NCI-H526 (cell line): ENCODE results near the gene KIAA0232.
A peak's percentile ranks its signal among the peaks of the same experiment; 100 is the strongest.

Source experiments
- DNase-seq, 2 experiments: peaks; one replicate each; lab custom pipeline; 2025; lab: John Stamatoyannopoulos, UW

Gene KIAA0232

DNA sequence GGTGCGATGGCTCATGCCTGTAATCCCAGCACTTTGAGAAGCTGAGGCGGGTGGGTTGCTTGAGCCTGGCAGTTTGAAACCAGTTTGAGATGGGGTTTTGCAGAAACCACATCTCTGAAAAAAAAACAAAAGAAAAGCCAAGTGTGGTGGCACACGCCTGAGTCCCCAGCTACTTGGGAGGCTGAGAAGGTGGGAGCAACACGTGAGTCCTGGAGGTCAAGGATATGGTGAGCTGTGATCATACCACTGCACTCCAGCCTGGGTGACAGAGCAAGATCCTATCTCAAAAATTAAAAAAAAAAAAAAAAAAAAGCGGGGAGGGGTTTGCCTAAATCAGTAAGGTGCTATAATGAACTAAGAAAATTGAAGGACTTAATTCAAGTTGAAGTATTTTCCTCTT is 68.9 kb downstream of the KIAA0232 start:
- no peak for DNase-seq

DNA sequence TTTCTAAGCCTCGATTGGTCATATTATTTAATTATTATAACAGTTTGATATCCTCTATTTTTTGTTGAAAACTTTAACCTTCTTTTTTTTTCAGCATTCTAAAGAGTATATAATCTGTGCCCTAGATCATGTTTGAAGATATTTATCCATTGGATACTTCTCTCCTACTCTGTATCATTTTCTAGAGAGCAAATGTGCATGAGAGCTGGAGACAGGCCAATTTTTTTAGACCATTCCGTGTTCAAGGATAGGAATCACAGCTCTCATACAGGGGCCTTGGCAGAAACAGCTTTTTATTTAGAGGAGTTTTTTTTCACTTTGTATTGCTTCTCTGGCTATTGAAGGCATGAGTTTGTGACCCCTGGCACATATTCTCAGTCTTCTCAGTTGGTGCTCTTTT is 69.4 kb downstream of the KIAA0232 start:
- no peak for DNase-seq

DNA sequence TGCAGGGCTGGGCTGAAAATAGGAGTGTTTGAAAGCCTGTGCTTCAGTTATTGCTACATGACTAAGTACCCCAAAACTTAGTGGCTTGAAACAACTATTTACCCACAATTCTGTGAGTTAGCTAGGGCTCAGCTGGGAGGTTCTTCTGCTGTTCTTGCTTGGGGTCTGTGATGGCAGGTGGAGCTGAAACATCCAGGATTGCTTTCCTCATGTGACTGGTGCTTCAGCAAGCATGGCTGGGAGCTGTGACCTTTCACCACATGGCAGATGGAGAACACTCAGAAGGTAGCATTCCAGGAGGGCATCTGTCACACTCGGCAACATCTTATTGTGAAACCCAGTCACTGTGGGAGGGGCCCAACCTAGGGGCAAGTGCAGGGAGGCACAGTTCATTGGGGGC is 70.1 kb downstream of the KIAA0232 start:
- DNase-seq = no peak

DNA sequence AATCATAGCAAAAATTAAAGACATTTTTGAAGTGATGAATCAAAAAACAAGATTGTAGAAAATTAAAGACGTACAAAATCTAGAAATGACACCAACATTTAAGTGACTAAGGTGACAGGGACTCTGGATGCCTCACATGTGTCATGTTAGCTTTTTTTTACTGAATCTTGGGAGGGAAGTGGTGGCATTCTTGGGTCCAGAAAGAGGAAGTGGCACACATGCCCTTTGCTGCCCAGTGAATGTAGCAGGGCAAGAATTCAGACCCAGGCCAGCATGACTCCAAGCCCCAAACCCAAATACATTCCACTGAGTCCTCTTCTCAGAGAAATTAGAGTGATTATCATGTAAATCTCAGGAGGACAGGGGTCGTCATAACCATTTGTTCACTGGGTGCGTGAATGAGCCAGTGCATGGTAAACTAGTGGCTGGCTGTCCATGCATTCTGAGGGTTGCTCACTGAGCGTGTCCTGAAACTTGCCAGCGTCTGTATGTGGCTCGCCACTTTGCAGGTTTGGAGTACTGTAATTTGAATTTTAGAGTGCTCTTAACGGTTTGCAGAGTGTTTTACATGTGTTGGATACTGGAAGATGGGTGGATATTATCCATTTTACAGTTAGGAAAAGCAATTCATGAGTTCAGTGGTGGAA is 71.7 kb downstream of the KIAA0232 start:
- DNase-seq = no peak

DNA sequence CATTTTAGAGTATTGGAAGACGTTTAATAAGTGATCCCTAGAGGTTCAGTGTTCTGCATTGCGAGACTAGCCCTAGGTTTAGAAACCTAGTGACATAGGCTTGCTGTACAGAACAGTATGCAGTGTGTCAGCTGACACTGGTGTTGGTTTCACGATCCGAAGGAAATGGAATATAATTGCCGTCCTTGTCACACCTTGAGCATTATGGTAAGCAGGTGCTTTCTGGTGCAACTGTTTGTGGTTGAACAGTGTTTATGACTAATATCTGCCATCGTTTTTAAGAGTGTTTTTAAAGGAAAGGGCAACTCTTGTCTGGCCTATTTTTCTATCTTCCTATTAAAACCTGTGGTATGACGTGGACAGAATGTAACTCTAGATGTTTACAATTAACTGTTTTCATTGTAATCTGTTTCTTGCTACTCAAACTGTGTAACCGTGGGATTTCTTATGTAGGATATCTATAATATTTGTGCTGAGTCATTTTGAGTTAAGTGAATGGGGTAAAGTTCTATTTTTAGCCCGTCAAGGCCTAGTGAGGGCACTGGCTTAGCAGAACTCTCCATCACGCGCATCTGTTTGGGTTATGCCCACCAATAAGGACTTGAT is 73.3 kb downstream of the KIAA0232 start:
- DNase-seq = no peak

DNA sequence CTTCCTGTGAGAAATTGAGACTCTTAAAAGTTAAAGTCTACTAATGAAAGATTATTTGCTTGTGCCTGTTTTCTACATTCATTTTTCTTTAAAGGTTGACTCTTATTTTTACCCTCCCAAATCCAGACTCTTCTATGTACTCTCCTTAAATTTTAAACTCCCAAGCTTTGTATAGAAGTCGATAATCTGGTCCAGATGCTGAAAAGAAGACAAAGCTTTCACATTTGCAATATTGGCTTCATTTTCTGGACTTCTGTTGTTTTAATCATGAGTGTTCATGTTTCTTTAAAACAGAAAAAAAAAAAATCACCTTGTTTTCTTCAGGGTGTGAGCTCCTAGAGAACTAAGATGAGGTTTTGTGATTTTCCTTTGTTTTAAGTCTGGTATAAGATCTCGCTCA is 73.9 kb downstream of the KIAA0232 start:
- no peak for DNase-seq

DNA sequence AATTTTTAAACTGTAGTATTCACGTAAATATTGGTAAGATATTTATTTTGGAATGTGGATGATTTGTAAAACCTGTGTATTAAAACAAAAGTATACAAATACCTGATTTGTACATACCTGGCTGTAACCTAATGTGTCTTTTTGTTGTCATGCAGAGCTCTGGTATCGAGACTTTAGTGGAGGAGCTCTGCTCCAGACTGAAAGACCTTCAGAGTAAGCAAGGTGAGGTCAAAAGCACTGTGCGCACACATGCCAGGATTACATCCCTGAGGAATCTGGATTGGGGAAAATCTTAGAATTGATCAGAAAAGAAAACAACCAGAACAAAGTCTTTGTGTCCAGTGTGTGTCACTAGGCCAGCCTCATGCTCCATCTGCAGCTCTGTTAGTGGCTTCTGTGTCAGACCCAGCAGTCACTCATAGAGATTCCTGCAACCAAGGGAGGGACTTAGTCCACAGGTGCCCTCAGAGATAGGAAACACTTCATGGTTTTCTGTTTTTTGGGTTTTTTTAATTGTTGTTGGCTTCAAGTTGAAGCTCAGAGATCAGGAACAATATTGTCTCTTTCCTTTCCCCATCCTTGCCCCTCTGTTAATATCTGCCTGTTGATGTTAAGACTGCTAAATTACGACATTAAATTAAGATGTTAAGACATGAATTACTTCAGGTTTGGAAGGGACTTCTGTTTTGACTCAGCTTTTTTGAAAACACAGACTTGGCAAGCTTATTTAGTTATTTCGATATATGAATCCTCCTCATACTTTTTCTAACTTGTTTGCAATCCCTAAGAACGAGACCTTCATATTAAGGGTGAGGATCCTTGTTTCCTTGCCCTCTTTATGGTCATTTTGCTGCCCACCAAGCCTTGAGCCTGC is 74.7 kb downstream of the KIAA0232 start:
- DNase-seq = no peak

DNA sequence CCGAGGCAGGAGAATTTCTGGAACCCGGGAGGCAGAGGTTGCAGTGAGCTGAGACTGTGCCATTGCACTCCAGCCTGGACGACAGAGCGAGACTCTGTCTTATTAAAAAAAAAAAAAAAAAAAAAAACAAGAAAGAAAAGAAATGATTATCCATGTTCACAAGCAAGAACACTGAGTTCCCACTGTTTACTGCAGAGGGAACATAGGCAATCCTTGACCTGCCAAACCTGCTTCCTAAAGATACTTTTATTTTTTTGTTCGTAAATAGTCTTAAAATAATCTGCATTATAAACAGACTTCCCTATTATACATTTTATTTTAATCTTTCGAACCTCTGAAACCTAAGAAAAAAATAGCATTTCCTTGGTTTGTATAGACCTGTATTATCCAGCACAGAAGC is 76.5 kb downstream of the KIAA0232 start:
- DNase-seq = no peak

DNA sequence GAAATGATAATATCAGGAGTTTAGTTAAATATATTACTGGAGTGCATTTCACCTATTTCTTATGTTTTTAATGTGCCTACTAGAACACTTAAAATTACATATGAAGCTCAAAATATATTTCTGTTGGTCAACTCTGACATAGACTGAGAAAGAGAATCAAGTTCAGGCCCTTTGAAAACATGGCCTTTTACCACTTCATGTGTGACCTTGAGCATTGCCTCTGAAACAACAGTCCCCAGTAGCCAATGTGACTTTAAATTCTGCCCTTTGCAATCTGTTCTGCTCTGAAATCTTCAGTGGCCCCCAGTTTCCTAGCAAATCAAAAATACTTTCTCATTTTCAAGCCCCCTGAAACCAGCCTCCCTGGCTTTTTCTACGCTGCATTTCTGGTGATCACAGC is 77.0 kb downstream of the KIAA0232 start:
- no peak for DNase-seq

DNA sequence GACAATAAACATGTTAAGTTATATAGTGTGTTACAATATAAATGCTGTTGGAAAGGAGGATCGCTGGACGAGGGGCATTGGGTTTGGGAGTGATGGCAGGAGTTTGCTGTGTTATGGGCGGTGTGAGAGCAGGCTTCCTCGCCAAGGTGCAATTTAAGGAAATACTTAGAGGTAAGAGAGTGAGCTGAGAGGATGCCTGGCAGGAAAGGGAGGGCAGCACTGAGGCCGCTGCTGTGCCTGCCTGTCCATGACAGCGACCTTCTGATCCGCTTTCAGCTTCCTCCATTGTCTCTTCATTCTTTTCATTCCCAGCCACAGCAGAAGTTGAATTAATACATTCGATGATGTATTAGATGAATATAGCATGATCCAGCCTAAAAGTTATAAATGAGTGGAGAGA is 85.9 kb downstream of the KIAA0232 start:
- DNase-seq = no peak

DNA sequence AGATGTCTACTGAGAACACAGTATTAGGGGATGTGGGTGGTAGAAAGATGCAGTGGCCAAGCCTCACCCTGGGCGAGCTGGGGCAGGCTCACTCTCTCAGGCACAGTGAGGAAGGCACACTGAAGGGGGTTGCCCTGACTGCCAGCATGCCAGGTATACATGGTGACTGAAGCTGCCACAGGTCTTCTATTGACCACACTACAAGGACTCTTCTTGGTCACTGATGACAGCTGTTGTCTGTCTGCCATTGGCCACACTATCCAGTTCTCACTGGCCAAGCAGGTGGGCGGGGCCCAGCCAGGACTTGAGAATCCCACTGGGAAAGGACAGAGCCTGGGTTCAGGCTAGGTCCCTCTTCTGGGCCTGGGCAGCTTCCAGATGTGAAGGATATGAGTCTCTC is 87.4 kb downstream of the KIAA0232 start:
- no peak for DNase-seq

DNA sequence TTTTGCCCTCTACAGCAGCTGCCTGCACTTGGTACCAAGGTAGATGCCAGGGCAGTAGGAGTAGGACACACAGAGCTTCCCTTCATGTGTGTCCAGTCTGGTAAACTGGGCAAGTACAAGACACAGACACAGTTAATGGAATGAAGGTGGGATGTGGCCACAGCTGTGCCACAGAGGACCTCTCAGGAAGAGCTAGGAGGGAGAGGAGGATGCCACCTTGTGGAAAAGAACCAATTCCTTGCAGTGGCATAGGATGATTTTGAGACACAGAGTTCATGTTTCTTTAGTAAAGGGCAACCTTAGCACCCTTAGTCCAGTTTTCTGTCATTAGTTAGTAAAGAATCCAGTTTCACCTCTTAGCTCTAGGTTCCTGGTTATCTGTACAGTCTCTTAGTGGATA is 90.8 kb downstream of the KIAA0232 start:
- DNase-seq = peak in 1 of 2 experiments; percentile 18

DNA sequence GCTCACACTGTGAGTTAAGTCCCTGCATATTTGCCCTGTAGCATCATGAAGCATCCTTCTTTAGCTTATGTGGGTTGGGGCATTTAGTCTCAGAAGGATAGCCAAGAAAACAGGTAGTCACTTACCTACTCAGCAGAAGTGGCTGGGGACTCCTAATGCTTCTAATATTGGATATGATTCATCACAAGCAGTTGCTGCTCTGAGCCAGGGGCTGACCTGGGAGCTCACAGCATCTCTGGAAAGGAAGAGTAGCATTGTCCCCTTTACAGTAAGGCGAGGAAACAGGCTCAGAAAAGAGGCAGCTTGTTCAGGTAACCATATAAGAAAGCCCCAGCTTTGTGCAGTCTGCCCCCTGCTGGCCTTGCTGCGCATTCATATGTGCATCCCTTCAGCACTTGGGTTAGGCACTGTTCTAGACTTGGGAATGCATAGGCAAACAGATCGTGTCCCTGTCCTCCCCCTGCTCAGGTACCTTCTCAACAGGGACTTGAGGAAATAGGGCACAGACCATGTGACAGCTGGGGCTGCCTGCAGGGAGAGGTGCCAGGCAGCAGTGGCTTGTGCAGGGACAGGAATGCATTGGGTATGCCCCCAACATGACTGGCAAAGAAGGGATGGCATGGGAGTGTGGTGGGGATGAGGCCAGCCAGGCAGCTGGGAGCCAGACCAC is 91.4 kb downstream of the KIAA0232 start:
- peak; percentile 16 to 76 for DNase-seq

DNA sequence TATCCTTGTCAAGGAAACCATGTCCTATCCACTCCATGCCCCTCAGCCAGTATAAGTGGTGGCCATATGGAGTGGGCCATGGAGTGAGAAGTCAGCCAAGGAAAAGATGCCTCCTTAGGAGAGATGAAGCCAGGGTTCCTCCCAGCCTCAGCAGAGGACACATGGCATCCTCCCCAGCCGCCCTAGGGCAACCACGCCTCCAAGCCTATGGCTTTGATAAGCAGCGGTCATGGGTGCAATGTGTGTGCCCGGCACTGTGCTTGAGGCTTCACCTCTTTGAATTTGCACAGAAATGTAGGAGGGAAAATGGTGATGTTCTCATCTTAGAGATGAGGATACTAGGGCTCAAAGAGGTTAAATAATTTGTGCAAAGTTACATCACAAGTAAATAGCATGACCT is 92.5 kb downstream of the KIAA0232 start:
- DNase-seq = no peak

DNA sequence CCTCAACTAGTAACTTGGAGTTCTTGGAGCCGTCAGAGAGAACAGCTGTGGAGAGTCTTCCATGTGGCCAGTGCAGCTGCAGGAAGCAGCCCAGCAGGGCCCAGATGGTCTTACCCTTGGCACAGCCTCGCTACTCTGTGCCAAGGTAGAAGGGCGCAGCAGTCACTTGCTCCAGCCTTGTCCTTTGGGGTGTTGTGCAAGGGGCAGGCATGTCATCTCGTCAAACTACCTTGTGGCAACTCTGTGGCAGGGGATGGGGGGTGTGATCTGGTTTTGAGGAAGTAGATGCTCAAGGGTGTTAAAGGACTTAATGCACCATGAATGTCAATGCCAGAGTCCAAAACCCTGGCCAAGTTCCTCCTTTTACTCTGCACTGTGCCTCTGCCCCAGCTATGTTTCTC is 92.9 kb downstream of the KIAA0232 start:
- no peak for DNase-seq

DNA sequence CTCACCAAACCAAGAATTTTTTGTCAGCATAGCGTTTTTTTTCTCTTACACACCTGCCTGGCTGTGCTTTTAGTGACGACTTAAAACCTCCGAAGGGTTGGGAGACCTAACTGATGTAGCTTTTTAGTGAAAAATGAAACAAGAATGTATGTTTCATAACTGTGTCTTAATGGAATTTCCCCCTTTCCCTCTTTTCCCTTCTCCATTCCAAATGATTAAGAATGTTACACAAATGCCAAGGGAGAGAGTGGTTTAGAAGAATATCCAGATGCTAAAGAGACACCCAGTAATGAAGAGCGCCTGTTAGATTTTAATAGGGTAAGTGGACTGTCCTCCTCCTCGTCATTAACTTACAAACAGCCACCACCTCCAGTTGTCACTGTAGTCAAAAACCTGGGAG is 93.9 kb downstream of the KIAA0232 start:
- no peak for DNase-seq

DNA sequence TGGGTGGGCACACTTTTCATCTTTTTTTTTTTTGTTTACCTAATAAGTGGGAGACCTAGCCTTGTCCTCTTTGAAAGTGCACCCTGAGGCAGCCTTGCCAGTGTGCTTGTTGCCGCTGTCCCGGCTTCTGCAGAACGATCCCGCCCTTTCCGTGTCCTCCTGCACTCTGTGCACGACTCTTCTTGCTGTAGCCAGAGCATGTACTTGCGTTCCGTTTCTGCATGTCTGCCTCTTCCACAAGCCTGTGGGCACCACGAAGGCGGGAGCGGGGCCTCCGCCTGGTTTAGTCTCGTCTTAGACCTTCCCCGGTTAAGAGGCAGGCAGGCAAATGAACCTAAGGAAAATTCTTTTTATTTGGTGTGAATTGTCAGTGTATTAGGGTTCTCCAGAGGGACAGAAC is 94.5 kb downstream of the KIAA0232 start:
- no peak for DNase-seq

DNA sequence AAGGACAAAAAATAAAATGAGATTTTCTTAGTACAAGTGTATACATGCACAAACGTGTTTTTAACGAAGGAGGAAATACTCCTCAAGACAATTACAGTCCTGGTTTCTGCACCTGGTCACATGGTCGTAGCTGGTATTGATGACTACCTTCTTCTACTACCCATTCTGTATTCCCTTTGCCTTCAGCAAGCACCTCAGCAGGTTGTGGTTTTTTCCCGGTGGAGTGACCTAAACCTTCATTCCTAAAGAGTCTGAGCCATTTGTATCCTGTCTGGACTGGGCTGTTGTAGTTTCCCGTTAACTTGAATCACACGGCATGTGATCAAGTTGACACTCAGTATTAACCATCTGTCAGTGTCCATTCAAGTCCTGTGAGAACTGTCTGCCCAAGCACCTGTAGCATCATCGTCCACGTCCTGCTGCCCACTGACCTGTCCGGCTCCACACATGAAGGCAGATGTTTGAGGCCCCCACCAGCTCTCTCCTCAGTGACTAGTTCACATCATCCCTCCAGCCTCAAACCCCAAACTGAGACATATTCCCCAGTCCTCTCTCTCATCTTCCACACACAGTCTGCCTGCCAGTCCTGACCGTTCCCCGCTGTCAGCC is 96.0 kb downstream of the KIAA0232 start:
- no peak for DNase-seq

DNA sequence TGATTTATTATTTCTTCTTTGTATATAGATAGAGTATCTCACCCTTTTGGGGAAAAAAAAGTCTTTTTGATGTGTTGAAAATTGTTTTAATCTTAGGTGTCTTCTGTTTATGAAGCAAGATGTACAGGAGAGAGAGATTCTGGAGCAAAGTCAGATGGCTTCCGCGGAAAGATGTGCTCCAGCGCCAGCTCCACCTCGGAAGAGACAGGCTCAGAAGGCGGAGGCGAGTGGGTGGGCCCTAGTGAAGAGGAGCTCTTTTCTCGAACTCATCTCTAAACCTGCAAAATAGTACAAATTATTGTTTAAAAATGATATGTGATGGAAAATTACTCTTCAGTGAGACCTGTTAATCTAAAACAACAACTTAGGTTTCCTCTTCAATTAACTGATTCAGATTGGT is 98.2 kb downstream of the KIAA0232 start:
- no peak for DNase-seq

DNA sequence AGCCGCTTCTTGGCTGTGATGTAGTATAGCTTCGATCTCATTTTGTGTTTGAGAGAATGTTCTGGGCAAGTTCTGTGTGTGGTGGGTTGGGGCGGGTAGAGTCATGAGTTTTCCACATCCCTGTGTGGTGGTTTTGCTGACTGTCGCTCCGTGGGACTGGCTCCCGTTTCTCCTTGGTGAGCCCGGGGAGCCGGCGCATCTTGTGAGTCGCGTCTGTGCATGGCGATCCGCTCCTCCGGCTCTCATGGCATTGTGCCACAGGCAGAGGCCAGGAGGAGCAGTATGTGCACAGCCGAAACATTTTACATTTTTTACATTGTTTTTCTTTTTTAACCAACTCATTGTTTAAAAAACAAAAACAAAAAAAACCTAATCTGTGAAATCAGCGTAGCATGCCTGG is 99.4 kb downstream of the KIAA0232 start:
- no peak for DNase-seq

DNA sequence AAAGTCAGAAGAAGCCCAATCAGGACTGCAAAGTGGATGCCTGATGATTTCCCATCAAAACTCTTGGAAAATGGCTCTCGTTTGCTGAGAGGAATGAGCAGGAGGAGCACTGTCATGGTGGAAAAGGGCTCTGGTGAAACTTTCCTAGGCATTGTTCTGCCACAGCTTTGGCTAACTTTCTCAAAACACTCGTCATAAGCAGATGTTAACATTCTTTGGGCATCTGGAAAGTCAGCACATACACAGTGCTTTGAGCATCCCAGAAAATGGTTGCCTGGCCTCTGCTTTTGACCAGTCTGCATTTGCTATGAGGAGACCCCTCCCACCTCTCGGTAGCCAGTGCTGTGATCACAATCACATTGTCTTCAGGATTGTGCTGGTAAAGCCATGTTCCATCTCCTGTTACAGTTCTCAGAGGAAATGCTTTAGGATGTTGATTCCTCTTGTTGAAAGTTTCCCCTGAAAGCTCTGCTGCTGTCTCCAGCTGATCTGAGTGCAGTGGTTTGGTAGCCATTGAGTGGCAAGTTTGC is 101.9 kb downstream of the KIAA0232 start:
- no peak for DNase-seq

DNA sequence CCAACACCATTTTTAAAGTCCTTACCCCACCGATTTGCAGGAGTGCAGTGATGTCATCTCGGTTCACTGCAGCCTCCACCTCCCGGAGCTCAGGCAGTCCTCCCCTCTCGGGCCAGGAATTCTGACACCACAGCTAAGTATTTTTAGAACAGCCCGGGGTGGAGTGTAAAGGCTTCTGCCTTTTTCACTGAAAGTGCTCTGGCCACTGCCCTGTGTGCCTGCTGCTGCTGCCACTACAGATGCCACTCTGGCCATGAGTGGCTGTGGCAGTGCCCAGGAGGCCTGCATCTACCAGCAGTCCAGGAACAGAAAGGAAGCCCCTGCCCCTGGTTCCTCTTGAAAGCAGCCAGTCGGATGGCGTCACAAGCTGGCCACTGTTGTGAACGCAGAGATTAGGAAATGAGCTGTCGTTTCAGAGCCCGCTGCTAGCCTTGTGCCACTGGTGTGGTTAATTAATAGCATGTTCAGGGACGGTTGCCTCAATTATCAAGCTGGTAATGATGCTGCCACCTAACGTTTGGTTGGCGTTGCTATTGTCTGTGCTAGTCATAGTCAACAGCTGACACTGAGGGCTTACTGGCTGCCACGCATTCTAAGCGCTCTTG is 103.5 kb downstream of the KIAA0232 start:
- DNase-seq = peak; percentile 41 to 64
